ENCODE results near the gene SLC12A4.

DNA sequence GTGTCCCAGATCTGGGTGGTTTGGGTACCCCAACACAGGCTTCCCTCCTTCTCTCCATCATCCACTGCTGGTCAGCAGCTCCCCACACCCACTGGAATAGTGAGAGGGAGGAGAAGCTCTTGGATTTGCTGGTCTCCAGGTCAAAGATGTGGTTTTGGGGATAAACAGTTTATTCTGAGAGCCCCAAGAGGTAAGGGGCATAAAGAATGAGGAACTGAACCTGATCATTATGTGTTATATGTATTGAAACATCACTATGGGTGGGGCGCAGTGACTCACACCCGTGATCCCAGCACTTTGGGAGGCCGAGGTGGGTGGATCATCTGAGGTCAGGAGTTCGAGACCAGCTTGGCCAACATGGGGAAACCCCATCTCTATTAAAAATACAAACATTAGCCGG is 27.0 kb upstream of the SLC12A4 start:
- TF ChIP-seq, protein P1, sequence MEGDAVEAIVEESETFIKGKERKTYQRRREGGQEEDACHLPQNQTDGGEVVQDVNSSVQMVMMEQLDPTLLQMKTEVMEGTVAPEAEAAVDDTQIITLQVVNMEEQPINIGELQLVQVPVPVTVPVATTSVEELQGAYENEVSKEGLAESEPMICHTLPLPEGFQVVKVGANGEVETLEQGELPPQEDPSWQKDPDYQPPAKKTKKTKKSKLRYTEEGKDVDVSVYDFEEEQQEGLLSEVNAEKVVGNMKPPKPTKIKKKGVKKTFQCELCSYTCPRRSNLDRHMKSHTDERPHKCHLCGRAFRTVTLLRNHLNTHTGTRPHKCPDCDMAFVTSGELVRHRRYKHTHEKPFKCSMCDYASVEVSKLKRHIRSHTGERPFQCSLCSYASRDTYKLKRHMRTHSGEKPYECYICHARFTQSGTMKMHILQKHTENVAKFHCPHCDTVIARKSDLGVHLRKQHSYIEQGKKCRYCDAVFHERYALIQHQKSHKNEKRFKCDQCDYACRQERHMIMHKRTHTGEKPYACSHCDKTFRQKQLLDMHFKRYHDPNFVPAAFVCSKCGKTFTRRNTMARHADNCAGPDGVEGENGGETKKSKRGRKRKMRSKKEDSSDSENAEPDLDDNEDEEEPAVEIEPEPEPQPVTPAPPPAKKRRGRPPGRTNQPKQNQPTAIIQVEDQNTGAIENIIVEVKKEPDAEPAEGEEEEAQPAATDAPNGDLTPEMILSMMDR (IDR thresholded peaks at IDR 0.05): no peak
- TF ChIP-seq POLR2A (IDR thresholded peaks at IDR 0.05): no peak

All from tibial nerve (tissue), 3 donors.